ENCODE data around the gene MAN1A1. TPM values are rescaled to one million over a fixed set of nuclear protein-coding genes. Genes with fewer than 3 reads are reported as not detected.

Gene MAN1A1
- total and polyA plus RNA-seq, 2 of the 4 experiments (the other 2 are of a cell fraction) = 5.9 to 6.4 TPM

- H3K4me1 ChIP-seq (ENCODE audit: control insufficient read depth, insufficient read depth, low read length) = peaks cover 2% of the 10 kb centered on the region; the same call in 1 of the 2 replicates
- no CpG with 5 or more reads among the region's 2 CpGs for WGBS, 2 experiments (ENCODE audit: extremely low coverage in 2 of 2, insufficient read length in 1 of 2)
- no peak overlapping the region for H3K27ac ChIP-seq (ENCODE audit: insufficient read depth, low read length)
- H3K9me1 ChIP-seq (ENCODE audit: insufficient read depth, low read length) = no peaks in the 10 kb centered on the region; the same call in 1 of the 2 replicates
- no peaks in the 10 kb centered on the region for H3K27me3 ChIP-seq (ENCODE audit: control insufficient read depth, insufficient read depth, low read length)
- ChIA-PET POLR2A (ENCODE audit: unreplicated experiment) (no interaction called here), CTCF (no interaction called here)
- H3K36me3 ChIP-seq (ENCODE audit: control insufficient read depth, insufficient read depth, low read length) = no peaks in the 10 kb centered on the region
- H3K9ac ChIP-seq (ENCODE audit: low read depth, low read length) = no peak overlapping the region
- H3K4me3 ChIP-seq (ENCODE audit: insufficient read depth, low read depth, low read length) = no peak overlapping the region
- ATAC-seq (ENCODE audit: low read depth) = no peak
- no peak overlapping the region for H3K18ac ChIP-seq (ENCODE audit: low read depth, low read length)
- no peak overlapping the region for H3K14ac ChIP-seq (replicated peaks; ENCODE audit: low read depth, low read length)
- dilution Hi-C loops (cut with HindIII; ENCODE audit: low sequenced_read_pairs, unreplicated experiment) = no loop called here
- H2AK5ac ChIP-seq (ENCODE audit: low read depth, low read length) = no peak overlapping the region
- no peak overlapping the region for H2AFZ ChIP-seq (replicated peaks; ENCODE audit: low read length, poor library complexity)
- no peak overlapping the region for H2BK20ac ChIP-seq (ENCODE audit: low read depth, low read length)
- no peak overlapping the region for H2BK120ac ChIP-seq (ENCODE audit: low read depth, low read length)
- no peak for DNase-seq
- BruUV-seq (replicated peaks) = no TSS peak
- no peak overlapping the region for H2AK9ac ChIP-seq (replicated peaks; ENCODE audit: low read depth, low read length, poor library complexity)
- H3K9me3 ChIP-seq (ENCODE audit: control insufficient read depth, insufficient read depth, low read length) = no peaks in the 10 kb centered on the region
- H4K8ac ChIP-seq (ENCODE audit: low read depth in 2 of 2, low read length in 2 of 2) = no peak overlapping the region
- no peak overlapping the region for H3K4me2 ChIP-seq (ENCODE audit: low read depth, low read length)
- intact Hi-C loops (cut with micrococcal nuclease) = loop anchor here (5.0 kb wide), 1 partner anchor 85 kb away; the partner anchor contains the start of gene MAN1A1
- no peaks in the 10 kb centered on the region for H4K20me1 ChIP-seq (ENCODE audit: insufficient read depth, low read length)
- no peak overlapping the region for H3K4ac ChIP-seq (ENCODE audit: low read depth, low read length)
- in situ Hi-C loops (cut with MboI; ENCODE audit: low sequenced_read_pairs) = no loop called here
- no peak overlapping the region for H4K5ac ChIP-seq (ENCODE audit: low read depth, low read length)
- no peak overlapping the region for H4K91ac ChIP-seq (ENCODE audit: insufficient read depth, low read depth, low read length)
- H3K56ac ChIP-seq (ENCODE audit: extremely low read depth, insufficient read depth, low read length) = no peak overlapping the region
- no peaks in the 10 kb centered on the region for H3K79me1 ChIP-seq (ENCODE audit: low read depth in 1 of 2, low read length in 2 of 2)
- H3K23ac ChIP-seq (ENCODE audit: low read depth, low read length) = no peak overlapping the region
- no peak overlapping the region for H2BK5ac ChIP-seq (ENCODE audit: low read depth, low read length, poor library complexity, severe bottlenecking)
- no peak for TF ChIP-seq SMC3 (IDR thresholded peaks at IDR 0.05; ENCODE audit: low read depth, low read length)
- no peak for TF ChIP-seq RCOR1 (IDR thresholded peaks at IDR 0.05; ENCODE audit: insufficient replicate concordance, low read length)
- no peak for TF ChIP-seq NFE2L2 (IDR thresholded peaks at IDR 0.05; ENCODE audit: low read depth, low read length)
- no peak overlapping the region for H2BK15ac ChIP-seq (ENCODE audit: low read depth, low read length)
Measured at GRCh38 chr6:119262612-119263011, 86.9 kb downstream of the MAN1A1 start.
